Medulla oblongata (tissue), 1 donor: ENCODE results near the gene CERS6.

Source experiments
- DNase-seq: peaks from one replicate; pipeline ENCODE4 v3.0.0-alpha.2; 2015; ENCODE audit errors: extremely low spot score

Gene CERS6

GRCh38 chr2:168730344-168730743 is 274.3 kb downstream of the CERS6 start:
- DNase-seq = no peak

- DNase-seq = no peak
Measured at GRCh38 chr2:168731002-168731401, 274.9 kb downstream of the CERS6 start.

- peak; percentile 11 for DNase-seq
Measured at GRCh38 chr2:168731616-168732015, 275.5 kb downstream of the CERS6 start.

- no peak for DNase-seq
Measured at GRCh38 chr2:168732100-168732499, 276.0 kb downstream of the CERS6 start.

- DNase-seq = no peak
Measured at GRCh38 chr2:168732506-168732905, 276.4 kb downstream of the CERS6 start.

GRCh38 chr2:168734199-168734760 is 278.2 kb downstream of the CERS6 start:
- DNase-seq = no peak

GRCh38 chr2:168736649-168737445 is 280.8 kb downstream of the CERS6 start:
- DNase-seq = no peak

GRCh38 chr2:168738062-168738461 is 282.0 kb downstream of the CERS6 start:
- DNase-seq = no peak

GRCh38 chr2:168740360-168740759 is 284.3 kb downstream of the CERS6 start:
- DNase-seq = no peak

GRCh38 chr2:168740788-168741187 is 284.7 kb downstream of the CERS6 start:
- no peak for DNase-seq

GRCh38 chr2:168742258-168742932 is 286.3 kb downstream of the CERS6 start:
- DNase-seq = no peak

- DNase-seq = no peak
Measured at GRCh38 chr2:168744844-168745243, 288.8 kb downstream of the CERS6 start.

GRCh38 chr2:168748461-168748860 is 292.4 kb downstream of the CERS6 start:
- DNase-seq = no peak

GRCh38 chr2:168749297-168749696 is 293.2 kb downstream of the CERS6 start:
- DNase-seq = no peak

- no peak for DNase-seq
Measured at GRCh38 chr2:168751104-168751740, 295.1 kb downstream of the CERS6 start.

GRCh38 chr2:168752361-168752760 is 296.3 kb downstream of the CERS6 start:
- no peak for DNase-seq

- DNase-seq = no peak
Measured at GRCh38 chr2:168753765-168754329, 297.8 kb downstream of the CERS6 start.

GRCh38 chr2:168757223-168757622 is 301.2 kb downstream of the CERS6 start:
- DNase-seq = no peak

GRCh38 chr2:168758970-168759820 is 303.1 kb downstream of the CERS6 start:
- DNase-seq = peak; percentile 63

GRCh38 chr2:168765401-168765800 is 309.3 kb downstream of the CERS6 start:
- DNase-seq = no peak

- DNase-seq = no peak
Measured at GRCh38 chr2:168766600-168766999, 310.5 kb downstream of the CERS6 start.
